Kidney glomerular epithelial cell (primary cell): ENCODE data around the gene OGDH.
"Not testable (repeated sequence)": the region's sequence is repeated elsewhere in the genome, so short reads cannot be mapped to it uniquely, and the experiment has no call there.

Experiments
- DNase-seq: peaks from one replicate; lab custom pipeline; 2025; lab: John Stamatoyannopoulos, UW

The OGDH gene

DNA sequence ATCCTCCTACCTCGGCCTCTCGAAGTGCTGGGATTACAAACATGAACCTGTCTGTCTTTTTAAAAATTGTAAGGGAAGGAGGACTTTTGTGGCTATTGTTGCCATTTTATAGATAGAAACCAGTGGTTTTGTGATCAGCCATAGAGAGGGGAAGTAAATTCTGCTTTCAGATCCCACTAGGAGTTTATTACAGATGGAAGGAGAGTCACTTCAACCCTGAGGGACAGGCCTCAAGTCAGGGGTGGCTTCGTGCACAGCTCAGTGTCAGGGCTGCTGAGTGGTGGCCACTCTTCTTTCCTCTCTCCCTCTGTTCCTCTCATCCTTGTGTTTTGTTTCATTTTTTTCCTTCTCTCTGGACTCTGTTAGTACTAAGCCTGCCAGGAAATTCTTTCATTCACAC, 60.8 kb downstream of the OGDH start:
- DNase-seq, result no peak

DNA sequence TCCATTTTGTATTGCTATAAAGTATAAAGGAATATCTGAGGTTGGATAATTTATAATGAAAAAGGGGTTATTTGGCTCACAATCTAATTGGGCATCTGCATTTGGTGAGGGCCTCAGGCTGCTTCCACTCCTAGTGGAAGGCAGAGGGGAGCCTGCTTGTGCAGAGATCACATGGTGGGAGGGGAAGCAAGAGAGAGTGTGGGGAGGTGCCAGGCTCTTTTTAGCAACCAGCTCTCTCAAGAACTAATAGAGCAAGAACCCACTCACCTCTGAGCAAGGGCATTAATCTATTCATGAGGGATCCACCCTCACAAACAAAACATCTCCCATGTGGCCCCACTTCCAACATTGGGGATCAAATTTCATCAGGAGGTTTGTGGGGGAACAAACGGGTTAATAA, 64.6 kb downstream of the OGDH start:
- DNase-seq, result no peak

DNA sequence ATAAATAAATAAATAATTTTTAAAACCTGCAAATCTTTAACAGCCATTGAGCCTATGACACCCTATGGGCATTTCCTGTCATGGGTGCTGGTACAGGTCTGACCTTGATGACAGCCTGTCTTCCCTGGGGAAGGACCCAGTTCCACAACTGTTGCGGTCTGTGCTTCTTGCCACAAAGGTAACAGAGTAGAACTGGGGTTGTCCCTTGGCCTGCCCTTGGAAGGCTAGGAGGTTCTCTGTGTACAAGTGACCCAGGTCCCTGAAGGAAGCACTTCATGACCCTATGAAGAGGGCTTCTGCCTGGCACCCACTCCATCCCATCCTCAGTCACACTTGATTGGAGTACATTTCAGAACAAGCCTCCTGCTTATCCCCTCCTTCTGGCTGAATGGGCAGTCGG, 66.9 kb downstream of the OGDH start:
- no peak for DNase-seq

DNA sequence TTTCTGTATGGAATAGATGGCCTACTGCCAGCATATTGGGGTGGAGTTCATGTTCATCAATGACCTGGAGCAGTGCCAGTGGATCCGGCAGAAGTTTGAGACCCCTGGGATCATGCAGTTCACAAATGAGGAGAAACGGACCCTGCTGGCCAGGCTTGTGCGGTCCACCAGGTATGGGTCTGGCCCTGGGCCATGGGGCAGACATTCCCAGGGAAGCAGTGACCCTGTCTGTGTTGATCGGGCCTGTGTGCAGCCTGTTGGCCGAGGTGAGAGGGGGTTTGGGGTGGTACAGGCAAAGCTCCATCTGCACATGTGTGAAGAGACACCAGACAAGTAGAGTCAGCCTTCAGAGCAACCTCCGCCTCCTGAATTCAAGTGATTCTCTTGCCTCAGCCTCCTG, 67.3 kb downstream of the OGDH start:
- no peak for DNase-seq

DNA sequence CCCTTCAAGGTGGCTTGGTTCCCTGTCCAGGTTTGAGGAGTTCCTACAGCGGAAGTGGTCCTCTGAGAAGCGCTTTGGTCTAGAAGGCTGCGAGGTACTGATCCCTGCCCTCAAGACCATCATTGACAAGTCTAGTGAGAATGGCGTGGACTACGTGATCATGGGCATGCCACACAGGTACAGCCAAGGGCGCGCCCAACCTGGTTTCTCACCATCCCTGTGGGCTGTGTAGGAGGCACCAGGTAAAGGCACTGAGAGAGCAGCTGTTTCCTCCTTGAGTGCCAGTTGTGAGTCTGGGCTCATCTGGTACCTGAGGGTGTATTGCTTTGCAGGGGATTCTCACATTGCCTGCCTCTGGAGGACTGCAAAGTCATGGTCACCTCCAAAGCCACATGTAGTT, 68.0 kb downstream of the OGDH start:
- no peak for DNase-seq

DNA sequence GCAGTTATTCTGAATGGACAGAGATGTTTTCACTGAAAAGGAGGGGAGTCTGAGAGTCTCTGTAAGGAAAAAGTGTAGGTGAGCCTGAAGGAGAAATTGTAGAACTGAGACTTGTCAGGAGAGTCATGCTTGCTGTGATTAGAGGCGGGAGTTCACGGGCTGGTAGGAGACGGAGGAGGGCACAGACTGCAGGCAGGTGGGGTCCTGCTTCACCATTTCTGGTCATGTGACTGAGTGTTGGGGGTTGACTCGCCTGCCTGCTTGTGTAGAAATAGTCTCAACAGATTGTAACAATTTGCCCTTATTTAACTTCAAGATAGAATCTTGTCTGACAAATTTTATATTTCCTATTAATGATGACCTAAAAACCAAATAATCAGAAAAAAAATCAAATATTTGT, 70.3 kb downstream of the OGDH start:
- DNase-seq, result no peak

DNA sequence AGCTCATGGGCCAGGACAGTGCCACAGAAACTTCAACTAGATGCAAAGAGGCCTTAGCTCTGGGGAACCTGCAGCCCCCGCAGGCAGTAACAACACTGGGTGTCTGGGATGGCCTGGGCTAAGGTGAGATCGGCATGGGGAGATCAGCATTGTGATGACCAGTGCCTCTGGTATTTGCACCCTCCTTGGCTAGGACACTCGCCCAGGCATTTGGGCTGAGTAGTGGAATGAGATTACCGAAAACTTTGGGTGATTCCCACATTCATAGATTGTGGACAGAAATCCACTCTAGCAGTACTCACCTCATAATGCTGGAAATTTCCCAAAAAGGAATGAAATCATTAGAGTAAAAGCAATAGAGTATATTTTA, 71.7 kb downstream of the OGDH start:
- DNase-seq, result no peak

DNA sequence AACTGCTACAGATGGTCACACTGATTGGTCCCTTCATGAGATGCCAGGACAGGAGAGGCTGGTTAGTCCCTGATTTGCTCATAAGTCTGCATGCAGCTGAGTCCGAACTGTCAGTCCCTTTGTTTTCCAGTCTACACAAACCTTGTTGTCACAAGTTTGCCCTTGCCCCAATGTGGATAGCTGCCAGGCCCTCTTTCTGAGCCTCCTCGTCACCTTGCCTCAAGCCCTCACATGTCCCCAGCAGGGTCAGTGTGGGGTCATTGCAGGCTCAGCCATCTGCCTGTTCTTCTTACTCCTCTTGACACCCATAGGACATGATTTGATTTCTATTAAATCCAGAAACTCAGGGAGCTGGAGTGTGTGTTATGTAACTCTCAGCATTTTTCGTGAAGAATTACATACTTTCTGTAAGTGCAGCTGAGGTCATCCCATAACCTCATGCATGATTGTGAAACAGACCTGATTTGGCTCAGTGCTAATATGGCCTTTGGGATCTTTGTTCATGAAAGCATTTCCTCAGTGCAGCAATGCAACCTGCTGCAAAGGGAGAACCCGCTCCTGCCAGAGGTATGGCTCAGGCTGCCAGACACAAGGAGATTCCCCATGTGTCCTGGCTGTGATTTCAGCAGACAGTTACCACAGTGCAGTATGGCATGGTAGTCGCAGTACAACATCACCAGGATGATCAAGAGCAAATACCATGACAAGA, 72.2 kb downstream of the OGDH start:
- no peak for DNase-seq

DNA sequence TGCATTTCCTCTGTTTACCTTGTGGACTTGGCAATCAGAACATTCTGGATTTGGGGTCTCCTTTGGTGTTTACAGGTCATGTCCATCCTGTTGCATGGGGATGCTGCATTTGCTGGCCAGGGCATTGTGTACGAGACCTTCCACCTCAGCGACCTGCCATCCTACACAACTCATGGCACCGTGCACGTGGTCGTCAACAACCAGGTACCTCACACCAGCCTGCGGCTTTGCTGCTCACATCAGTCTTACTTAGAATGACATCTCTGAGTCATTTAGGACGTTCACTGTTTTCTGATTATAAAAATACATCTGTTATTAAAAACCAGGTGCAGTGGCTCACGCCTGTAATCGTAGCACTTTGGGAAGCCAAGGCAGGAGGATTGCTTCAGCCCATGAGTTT, 75.2 kb downstream of the OGDH start:
- DNase-seq, result no peak

DNA sequence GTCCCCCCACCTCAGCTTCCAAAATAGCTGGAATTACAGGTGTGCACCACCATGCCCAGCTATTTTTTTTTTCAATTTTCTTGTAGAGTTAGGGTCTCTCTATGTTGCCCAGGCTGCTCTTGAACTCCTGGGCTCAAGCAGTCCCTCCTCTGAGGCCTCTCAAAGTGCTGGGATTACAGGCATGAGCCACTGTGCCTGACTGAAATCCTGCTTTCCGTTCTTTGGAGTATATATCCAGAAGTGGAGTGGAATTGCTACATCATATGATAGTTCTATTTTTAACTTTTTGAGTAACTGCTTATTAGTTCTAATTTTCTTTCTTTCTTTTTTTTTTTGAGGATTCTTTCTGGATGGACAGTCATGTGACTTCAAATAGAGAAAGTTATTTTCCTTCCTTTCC, 79.3 kb downstream of the OGDH start:
- DNase-seq, result no peak

DNA sequence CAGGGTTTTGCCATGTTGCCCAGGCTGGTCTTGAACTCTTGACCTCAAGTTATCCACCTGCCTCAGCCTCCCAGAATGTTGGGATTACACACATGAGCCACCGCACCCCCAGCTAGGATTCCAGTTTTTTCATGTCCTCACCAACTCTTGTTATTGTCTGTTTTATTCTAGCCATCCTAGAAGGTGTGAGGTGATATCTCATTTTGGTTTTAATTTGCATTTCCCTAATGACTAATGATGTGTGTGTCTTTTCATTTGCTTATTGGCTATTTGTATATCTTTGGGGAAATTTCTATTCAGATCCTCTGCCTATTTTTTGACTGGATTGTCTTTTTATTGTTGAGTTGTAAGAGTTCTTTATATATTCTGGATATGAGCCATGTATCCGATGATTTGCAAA, 83.0 kb downstream of the OGDH start:
- no peak for DNase-seq

DNA sequence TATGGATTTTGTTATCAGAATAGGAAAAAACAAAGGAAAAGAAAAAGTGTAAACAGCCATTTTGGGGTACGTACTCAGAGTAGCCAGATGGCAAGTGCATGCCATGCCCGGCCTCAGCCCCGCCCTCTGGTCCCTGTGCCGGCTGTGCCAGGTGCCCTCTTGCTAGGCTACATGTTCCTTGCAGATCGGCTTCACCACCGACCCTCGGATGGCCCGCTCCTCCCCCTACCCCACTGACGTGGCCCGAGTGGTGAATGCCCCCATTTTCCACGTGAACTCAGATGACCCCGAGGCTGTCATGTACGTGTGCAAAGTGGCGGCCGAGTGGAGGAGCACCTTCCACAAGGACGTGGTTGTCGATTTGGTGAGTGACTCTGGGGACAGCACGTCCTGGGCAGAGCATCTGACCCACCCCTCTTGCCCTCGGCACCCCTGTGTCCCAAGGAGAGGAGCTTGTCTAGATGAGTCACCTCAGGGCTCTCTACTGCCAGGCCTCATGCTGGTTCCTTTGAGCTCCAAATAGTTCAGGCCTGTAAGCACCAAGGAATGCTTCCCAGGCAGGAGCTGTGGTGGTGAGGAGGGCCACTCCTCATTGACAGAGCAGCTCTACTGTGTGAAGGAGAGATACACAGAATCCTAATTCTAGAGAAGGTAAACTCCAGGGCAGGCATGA, 87.3 kb downstream of the OGDH start:
- no peak for DNase-seq

DNA sequence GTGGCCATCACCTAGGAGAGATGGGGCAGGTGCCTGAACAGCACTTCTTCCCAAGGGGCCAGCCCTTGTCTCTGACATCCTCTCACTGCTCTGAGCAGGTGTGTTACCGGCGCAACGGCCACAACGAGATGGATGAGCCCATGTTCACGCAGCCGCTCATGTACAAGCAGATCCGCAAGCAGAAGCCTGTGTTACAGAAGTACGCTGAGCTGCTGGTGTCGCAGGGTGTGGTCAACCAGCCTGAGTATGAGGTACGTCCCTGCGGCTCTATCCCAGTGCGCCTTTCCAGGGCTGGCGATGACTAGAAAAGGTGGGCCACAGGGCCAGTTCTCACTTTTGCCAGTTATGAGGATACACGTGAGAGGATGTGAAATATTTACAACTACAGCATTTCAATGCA, 87.9 kb downstream of the OGDH start:
- DNase-seq, result no peak

DNA sequence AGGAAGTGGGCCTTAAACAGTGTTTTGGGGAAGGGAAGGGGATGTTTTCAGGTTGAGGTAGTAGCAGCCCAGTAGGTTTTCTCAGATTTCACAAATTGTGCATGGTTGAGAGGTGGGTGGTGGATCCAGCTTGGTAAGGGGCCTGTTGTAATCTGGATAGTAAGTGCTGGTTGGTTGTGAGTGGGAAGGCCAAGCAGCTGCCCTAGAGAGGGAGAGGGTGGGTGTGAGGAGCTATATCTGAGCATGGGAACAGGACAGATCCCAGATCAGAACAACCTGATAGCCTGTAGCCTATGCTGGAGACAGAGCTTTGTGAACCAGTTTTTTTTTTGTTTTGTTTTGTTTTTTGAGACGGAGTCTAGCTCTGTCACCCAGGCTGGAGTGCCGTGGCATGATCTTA, 88.3 kb downstream of the OGDH start:
- DNase-seq, result no peak

DNA sequence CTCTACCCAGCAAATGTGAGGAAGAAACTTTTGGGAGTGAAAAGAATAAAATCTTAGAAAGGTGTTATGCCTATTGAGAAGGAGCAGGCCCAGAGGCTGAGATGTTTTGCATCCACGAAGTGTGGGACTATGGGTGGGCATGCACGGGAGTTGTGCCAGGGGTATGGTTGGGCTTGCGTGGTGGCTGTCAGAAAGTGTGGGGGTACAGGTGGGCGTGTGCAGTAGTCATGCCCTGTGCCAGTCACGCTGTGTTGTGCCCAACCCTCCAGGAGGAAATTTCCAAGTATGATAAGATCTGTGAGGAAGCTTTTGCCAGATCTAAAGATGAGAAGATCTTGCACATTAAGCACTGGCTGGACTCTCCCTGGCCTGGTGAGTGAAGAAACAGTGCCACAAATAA, 89.3 kb downstream of the OGDH start:
- no peak for DNase-seq

DNA sequence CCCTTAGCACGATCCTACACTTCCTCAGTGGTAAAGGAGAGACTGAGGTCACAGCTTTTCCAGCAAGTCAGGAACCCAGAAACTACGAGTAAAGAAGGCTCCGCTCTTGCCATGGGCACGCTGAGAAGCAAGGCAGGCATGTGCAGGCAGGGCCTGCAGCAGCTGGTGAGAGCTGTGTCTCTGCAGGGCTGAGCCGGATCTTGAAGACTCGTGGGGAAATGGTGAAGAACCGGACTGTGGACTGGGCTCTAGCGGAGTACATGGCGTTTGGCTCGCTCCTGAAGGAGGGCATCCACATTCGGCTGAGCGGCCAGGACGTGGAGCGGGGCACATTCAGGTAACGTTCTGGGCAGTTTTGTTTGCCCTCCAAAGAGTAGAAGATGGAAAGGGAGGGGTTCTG, 90.3 kb downstream of the OGDH start:
- no peak for DNase-seq

DNA sequence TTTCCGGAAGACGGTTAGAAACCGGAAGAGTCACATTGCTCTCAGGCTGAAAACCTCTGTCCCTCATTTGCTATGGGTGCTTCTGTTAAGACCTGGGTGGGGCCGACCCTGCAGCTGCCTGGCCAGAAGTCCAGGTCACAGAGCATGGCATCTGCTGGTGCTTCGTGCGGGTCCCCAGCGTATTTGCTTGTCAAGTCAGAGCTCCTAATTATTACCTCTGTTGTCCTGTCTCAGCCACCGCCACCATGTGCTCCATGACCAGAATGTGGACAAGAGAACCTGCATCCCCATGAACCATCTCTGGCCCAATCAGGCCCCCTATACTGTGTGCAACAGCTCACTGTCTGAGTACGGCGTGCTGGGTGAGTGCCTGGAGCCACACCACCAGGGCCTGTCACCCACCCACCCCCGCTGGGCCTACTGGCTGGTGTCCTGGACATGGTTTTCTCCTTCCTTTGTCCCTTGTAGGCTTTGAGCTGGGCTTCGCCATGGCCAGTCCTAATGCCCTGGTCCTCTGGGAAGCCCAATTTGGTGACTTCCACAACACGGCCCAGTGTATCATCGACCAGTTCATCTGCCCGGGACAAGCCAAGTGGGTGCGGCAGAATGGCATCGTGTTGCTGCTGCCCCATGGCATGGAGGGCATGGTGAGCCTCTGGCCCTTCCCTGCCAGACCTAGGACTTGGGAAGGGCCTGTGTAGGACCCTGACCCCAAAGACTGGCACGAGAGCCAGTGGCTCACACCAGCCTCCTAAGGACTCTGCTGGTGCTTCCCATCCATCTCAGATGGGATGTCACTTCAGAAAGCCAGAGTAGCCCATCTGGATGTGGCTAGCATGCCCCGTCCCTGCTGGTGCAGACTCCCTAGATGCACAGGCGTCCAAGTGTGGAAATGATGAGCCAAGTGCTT, 91.0 kb downstream of the OGDH start:
- DNase-seq, result no peak

DNA sequence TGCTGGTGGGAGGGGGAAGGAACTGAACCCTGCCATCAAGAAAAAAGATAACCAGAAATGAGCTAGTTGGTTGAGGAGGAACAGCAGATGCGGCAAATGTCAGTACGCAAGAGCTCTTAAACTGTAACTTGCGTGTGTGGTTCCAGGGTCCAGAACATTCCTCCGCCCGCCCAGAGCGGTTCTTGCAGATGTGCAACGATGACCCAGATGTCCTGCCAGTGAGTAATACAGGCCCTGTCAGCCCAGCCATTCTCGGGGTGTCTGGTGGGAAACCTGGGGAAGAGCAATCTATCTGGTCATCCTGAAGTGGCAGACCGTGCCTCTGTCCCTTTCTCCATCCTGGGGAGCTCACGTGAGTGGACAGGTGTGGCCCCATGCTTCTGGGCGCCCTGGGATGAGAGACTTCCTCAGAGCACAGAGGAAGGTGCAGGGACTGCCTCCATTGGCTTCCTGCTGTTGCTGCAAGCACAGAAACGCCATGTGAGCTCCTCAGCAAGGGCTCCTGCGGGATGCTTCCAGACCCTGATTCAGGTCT, 91.7 kb downstream of the OGDH start:
- no peak for DNase-seq

DNA sequence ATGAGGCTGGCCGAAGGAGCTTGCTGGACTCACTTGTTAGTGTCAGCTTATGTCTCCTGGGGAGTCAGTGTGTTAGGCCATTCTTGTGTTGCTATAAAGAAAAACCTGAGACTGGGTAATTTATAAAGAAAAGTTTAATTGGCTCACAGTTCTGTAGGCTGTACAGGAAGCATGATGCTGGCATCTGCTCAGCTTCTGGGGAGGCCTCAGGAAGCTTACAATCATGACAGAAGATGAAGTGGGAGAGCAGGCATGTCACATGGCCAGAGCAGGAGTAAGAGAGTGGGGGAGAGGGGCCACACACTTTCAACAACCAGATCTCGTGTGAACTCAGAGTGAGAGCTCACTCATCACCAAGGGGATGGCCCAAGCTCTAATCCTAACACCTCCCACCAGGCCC, 93.2 kb downstream of the OGDH start:
- DNase-seq, result not testable (repeated sequence)

DNA sequence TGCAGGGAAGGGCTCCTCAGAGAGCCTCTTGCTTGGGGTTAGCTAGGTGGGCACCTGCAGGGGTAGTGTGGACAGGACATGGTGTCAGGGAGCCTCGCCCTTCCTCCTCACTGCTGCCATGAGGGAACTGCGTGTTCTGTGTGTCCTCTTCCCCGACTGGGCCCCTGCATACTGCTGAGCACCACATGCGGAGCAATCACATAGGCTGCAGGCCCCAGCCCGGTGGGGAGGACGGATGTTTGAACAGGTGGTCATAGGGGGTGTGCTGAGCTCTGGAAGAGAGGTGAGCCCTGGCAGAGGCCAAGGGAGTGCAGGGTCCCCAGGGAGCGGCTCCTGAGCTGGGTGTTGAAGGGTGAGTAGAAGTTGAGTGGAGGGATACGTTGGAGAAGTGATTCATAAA, 93.9 kb downstream of the OGDH start:
- no peak for DNase-seq

DNA sequence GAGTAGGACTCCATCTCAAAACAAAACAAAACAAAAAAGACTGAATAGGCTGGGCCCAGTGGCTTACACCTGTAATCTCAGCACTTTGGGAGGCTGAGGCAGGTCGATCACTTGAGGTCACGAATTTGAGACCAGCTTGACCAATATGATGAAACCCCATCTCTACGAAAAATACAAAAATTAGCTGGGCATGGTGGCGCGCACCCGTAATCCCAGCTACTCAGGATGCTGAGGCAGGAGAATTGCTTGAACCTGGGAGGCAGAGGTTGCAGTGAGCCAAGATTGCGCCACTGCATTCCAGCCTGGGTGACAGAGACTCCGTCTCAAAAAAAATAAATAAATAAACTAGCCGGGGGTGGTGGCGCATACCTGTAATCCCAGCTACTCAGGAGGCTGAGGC, 97.0 kb downstream of the OGDH start:
- DNase-seq, result not testable (repeated sequence)

DNA sequence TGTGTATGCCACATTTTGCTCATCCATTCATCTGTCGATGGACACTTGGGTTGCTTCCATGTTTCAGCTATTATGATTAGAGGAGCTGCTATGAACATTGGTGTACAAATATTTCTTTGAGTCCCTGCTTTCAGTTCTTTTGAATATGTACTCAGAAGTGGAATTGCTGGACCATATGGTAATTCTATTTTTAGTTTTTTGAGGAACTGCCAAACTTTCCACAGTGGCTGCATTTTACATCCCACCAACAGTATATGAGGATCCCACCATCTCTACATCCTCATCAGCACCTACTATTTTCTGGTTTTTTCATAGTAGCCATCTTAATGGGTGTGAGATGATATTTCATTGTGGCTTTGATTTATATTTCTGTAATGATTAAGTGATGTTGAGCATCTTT, 97.5 kb downstream of the OGDH start:
- no peak for DNase-seq

DNA sequence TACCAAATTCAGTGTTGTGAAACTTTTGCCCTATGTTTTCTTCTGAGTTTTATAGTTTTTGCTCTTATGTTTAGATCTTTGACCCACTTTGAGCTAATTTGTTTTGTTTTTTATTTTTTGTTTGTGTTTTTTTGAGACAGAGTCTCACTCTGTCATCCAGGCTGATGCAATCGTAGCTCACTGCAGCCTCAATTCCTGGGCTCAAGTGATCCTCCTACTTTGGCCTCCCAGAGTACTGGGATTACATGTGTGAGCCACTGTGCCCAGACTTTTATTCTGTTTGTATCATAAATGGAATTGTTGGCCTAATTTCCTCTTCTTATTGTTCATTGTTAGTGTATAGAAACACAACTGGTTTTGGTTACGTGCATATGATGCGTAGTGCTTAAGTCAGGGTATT, 99.0 kb downstream of the OGDH start:
- DNase-seq, result no peak
